Panc1 (cell line): ENCODE results near the gene TRIM16.
"Not testable (repeated sequence)": the region's sequence is repeated elsewhere in the genome, so short reads cannot be mapped to it uniquely, and the experiment has no call there.

Experiments used
- CTCF ChIP-seq: fragments of 450-650 bp; IDR thresholded peaks from 2 replicates; pipeline ENCODE4 v1.5.1; 2017; ENCODE audit warnings: mild to moderate bottlenecking
- POLR2AphosphoS5 ChIP-seq: IDR thresholded peaks from 2 replicates; pipeline ENCODE4 v1.6.1; 2012; ENCODE audit warnings: mild to moderate bottlenecking, low read depth, low read length, moderate library complexity
- REST ChIP-seq, 2 experiments: IDR thresholded peaks; 2 replicates each; pipeline ENCODE4 v1.6.1; 2011 to 2012; ENCODE audit warnings: low read depth in 2 of 2, control low read depth in 1 of 2, low read length in 1 of 2, mild to moderate bottlenecking in 1 of 2, moderate library complexity in 1 of 2; ENCODE audit not compliant: insufficient read depth in 1 of 2
- SIN3A ChIP-seq: IDR thresholded peaks from 2 replicates; pipeline ENCODE4 v1.6.1; 2012; ENCODE audit warnings: low read depth, mild to moderate bottlenecking, low read length, moderate library complexity, borderline replicate concordance; ENCODE audit not compliant: insufficient read depth
- TCF7L2 ChIP-seq: IDR thresholded peaks from 2 replicates; pipeline ENCODE4 v1.6.1; 2011; ENCODE audit warnings: mild to moderate bottlenecking, low read depth, low read length, inconsistent platforms

DNA sequence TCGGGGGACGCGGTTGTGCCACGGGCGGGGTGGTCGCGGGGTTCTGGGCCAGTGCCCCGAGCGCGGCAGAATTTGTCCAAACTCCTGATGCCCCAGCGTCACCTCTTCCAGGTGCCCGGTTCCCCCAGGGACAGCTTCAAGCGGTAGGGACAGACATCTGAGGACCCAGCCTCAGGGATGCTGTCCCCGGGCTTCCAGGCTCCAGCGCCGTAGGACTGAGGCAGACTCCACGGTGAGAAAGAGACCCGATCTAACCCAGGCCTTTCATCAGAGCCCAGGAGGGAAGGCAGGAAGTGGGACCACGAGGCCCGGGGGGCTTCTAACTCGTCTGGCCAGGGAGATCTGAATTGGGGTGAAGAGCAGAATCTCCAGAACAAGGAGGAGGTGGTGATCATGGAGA is 15.8 kb upstream of the TRIM16 start:
- not testable (repeated sequence) for TF ChIP-seq CTCF; POLR2AphosphoS5; REST (IDR thresholded peaks at IDR 0.05; ENCODE audit: insufficient read depth in 1 of 2, low read depth in 2 of 2, low read length in 1 of 2); TCF7L2; SIN3A
